H1 (cell line): ENCODE results near the gene ASIC2.

ENCODE experiments used
- BRCA1 ChIP-seq: IDR thresholded peaks from 2 replicates; pipeline ENCODE4 v1.6.1; 2012; ENCODE audit warnings: low read depth, low read length, improper control_type of control experiment
- CTBP2 ChIP-seq: IDR thresholded peaks from 2 replicates; pipeline ENCODE4 v1.7.0; 2011; ENCODE audit warnings: borderline replicate concordance, mild to moderate bottlenecking, moderate library complexity, mixed read lengths, low read length; ENCODE audit not compliant: insufficient read depth, insufficient read length
- CTCF ChIP-seq, 3 experiments: IDR thresholded peaks; 1 replicate in 2 of 3; 2 replicates in 1 of 3; pipeline versions ENCODE4 v1.5.1 to v1.6.1; 2011; ENCODE audit warnings: low read length in 3 of 3, mild to moderate bottlenecking in 3 of 3, inconsistent platforms in 2 of 3, low read depth in 1 of 3, moderate library complexity in 1 of 3; ENCODE audit not compliant: insufficient read depth in 1 of 3; ENCODE audit errors: control extremely low read depth in 1 of 3
- FOSL1 ChIP-seq: IDR thresholded peaks from 2 replicates; pipeline ENCODE4 v1.6.1; 2011; ENCODE audit warnings: mild to moderate bottlenecking, low read depth, low read length, moderate library complexity; ENCODE audit not compliant: insufficient read depth
- GTF2F1 ChIP-seq: IDR thresholded peaks from 2 replicates; pipeline ENCODE4 v1.6.1; 2012; ENCODE audit warnings: low read depth, low read length, improper control_type of control experiment, borderline replicate concordance
- POLR2A ChIP-seq, 2 experiments: IDR thresholded peaks; 1 replicate in 1 of 2; 2 replicates in 1 of 2; pipeline ENCODE4 v1.6.1; 2011; ENCODE audit warnings: low read depth in 2 of 2, low read length in 2 of 2, mild to moderate bottlenecking in 2 of 2; ENCODE audit errors: control extremely low read depth in 1 of 2
- RAD21 ChIP-seq, 2 experiments: IDR thresholded peaks in 1 of 2; conservative IDR thresholded peaks in 1 of 2; 2 replicates each; pipeline ENCODE4 v1.6.1; 2011; ENCODE audit warnings: low read depth in 2 of 2, low read length in 2 of 2, improper control_type of control experiment in 1 of 2, inconsistent platforms in 1 of 2, mild to moderate bottlenecking in 1 of 2, moderate library complexity in 1 of 2
- SAP30 ChIP-seq: fragments of 300-600 bp; sonication (generic); IDR thresholded peaks from 2 replicates; pipeline ENCODE4 v1.7.1; 2012; ENCODE audit warnings: low read length, moderate library complexity, mild to moderate bottlenecking, inconsistent platforms; ENCODE audit not compliant: insufficient read depth, insufficient replicate concordance
- SIRT6 ChIP-seq: IDR thresholded peaks from one replicate; pipeline ENCODE4 v1.7.1; 2012; ENCODE audit warnings: low read length, inconsistent platforms

- TF ChIP-seq RAD21 (IDR thresholded peaks at IDR 0.05 in 1 of 2, conservative IDR thresholded peaks at IDR 0.05 in 1 of 2; ENCODE audit: low read depth in 2 of 2, low read length in 2 of 2): no peak
- no peak for TF ChIP-seq GTF2F1
- no peak for TF ChIP-seq CTBP2
- no peak for TF ChIP-seq CTCF (IDR thresholded peaks at IDR 0.05; ENCODE audit: control extremely low read depth in 1 of 3, insufficient read depth in 1 of 3, low read depth in 1 of 3, low read length in 3 of 3)
- no peak for TF ChIP-seq FOSL1
- no peak for TF ChIP-seq POLR2A (IDR thresholded peaks at IDR 0.05; ENCODE audit: control extremely low read depth in 1 of 2, low read depth in 2 of 2, low read length in 2 of 2)
- TF ChIP-seq BRCA1: no peak
- no peak for TF ChIP-seq SIRT6
- TF ChIP-seq SAP30: no peak
Observed at GRCh38 chr17:33055746-33056145, 237.3 kb downstream of the ASIC2 start.
